C1 segment of cervical spinal cord (tissue), 14 donors: Measurements from ENCODE around the gene ARHGEF4.
"Not testable (repeated sequence)": the region's sequence is repeated elsewhere in the genome, so short reads cannot be mapped to it uniquely, and the experiment has no call there.

Experiments
- DNase-seq, 14 donors: peaks; one replicate each; lab custom pipeline; 2025; lab: John Stamatoyannopoulos, UW

ARHGEF4 gene

GRCh38 chr2:130882111-130882690 is 45.5 kb downstream of the ARHGEF4 start:
- no peak for DNase-seq

- DNase-seq = no peak
Measured at GRCh38 chr2:130882991-130883390, 46.3 kb downstream of the ARHGEF4 start.

- no peak for DNase-seq
Measured at GRCh38 chr2:130883496-130883895, 46.8 kb downstream of the ARHGEF4 start.

GRCh38 chr2:130884013-130884412 is 47.3 kb downstream of the ARHGEF4 start:
- no peak for DNase-seq

- no peak for DNase-seq
Measured at GRCh38 chr2:130884503-130884902, 47.8 kb downstream of the ARHGEF4 start.

GRCh38 chr2:130887643-130888042 is 50.9 kb downstream of the ARHGEF4 start:
- DNase-seq = no peak

GRCh38 chr2:130890941-130891669 is 54.4 kb downstream of the ARHGEF4 start:
- no peak for DNase-seq

GRCh38 chr2:130891966-130892365 is 55.3 kb downstream of the ARHGEF4 start:
- DNase-seq = no peak

- no peak for DNase-seq
Measured at GRCh38 chr2:130892793-130893785, 56.4 kb downstream of the ARHGEF4 start.

- DNase-seq = no peak
Measured at GRCh38 chr2:130894326-130894942, 57.7 kb downstream of the ARHGEF4 start.

- no peak for DNase-seq
Measured at GRCh38 chr2:130896813-130897212, 60.1 kb downstream of the ARHGEF4 start.

GRCh38 chr2:130898553-130898952 is 61.8 kb downstream of the ARHGEF4 start:
- no peak for DNase-seq

- no peak for DNase-seq
Measured at GRCh38 chr2:130899306-130899705, 62.6 kb downstream of the ARHGEF4 start.

GRCh38 chr2:130901061-130901460 is 64.3 kb downstream of the ARHGEF4 start:
- DNase-seq = no peak

- DNase-seq = not testable (repeated sequence)
Measured at GRCh38 chr2:130901626-130902025, 64.9 kb downstream of the ARHGEF4 start.

- no peak for DNase-seq
Measured at GRCh38 chr2:130908832-130909231, 72.1 kb downstream of the ARHGEF4 start.

GRCh38 chr2:130910931-130911330 is 74.2 kb downstream of the ARHGEF4 start:
- DNase-seq = no peak

- DNase-seq = no peak
Measured at GRCh38 chr2:130911482-130911881, 74.8 kb downstream of the ARHGEF4 start.

GRCh38 chr2:130911996-130912395 is 75.3 kb downstream of the ARHGEF4 start:
- no peak for DNase-seq

- no peak for DNase-seq
Measured at GRCh38 chr2:130912471-130912870, 75.8 kb downstream of the ARHGEF4 start.

GRCh38 chr2:130913891-130914290 is 77.2 kb downstream of the ARHGEF4 start:
- no peak for DNase-seq

GRCh38 chr2:130915149-130915548 is 78.4 kb downstream of the ARHGEF4 start:
- DNase-seq = no peak
